Heart right ventricle (tissue), 16 donors: Measurements from ENCODE around the gene ABCA3. TPM values are rescaled to one million over a fixed set of nuclear protein-coding genes. Genes with fewer than 3 reads are reported as not detected.

Source experiments
- ATAC-seq, 8 donors: fragments of 200-7000 bp; cut with Tn5 transposase; one replicate each; pipeline ENCODE4 v1.9.1; 2020; ENCODE audit warnings: mild to moderate bottlenecking in 8 of 8, moderate library complexity in 8 of 8, moderate number of reproducible peaks in 1 of 8
- DNase-seq, 2 donors: peaks; one replicate each; pipeline ENCODE4 v3.0.0-alpha.2; 2020
- H3K27ac ChIP-seq, 10 donors: fragments of 200-600 bp; sonication (generic) in 2 of 10; one replicate each; pipeline versions ENCODE4 v1.5.0 to v1.8.0; 2020 to 2022; ENCODE audit warnings: mild to moderate bottlenecking in 3 of 10
- H3K27me3 ChIP-seq, 7 donors: fragments of 200-600 bp; one replicate each; pipeline ENCODE4 v1.8.0; 2021 to 2022; ENCODE audit warnings: mild to moderate bottlenecking in 2 of 7
- H3K36me3 ChIP-seq, 9 donors: fragments of 200-600 bp; sonication (generic) in 1 of 9; one replicate each; pipeline versions ENCODE4 v1.5.0 to v1.8.0; 2020 to 2022; ENCODE audit warnings: mild to moderate bottlenecking in 2 of 9
- H3K4me1 ChIP-seq, 9 donors: fragments of 200-600 bp; sonication (generic) in 1 of 9; one replicate each; pipeline versions ENCODE4 v1.5.0 to v1.8.0; 2020 to 2022; ENCODE audit warnings: mild to moderate bottlenecking in 4 of 9
- H3K4me3 ChIP-seq, 10 donors: fragments of 200-600 bp; sonication (generic) in 2 of 10; one replicate each; pipeline versions ENCODE4 v1.5.0 to v1.8.0; 2020 to 2022; ENCODE audit warnings: mild to moderate bottlenecking in 7 of 10, moderate library complexity in 2 of 10
- H3K9me3 ChIP-seq, 11 donors: fragments of 200-600 bp in 10 of 11; sonication (generic) in 2 of 11; one replicate each; pipeline versions ENCODE4 v1.5.0 to v1.8.0; 2013 to 2022; ENCODE audit warnings: mild to moderate bottlenecking in 2 of 11, control low read depth in 1 of 11, moderate library complexity in 1 of 11
- WGBS, 2 donors: extraction: QIAGEN DNeasy Blood & Tissue Kit; methylation state at CpG; one replicate each; pipeline ENCODE4 v1.1.7; 2013; ENCODE audit warnings: inconsistent platforms in 1 of 2; 5-methylcytosine and 5-hydroxymethylcytosine counted together
- intact Hi-C, 10 donors: fragments of 100-400 bp; cut with DNase I; formaldehyde crosslinking; loops; one replicate each; pipeline versions ENCODE4 v1.11.1 to v1.14.2; 2022
- polyA plus RNA-seq, 2 donors: library from polyadenylated mRNA; stranded (reverse); fragments of 200-250 nt; gene quantifications; one replicate each; pipeline ENCODE4 v1.2.3, GENCODE V29; 2013
- total RNA-seq, 10 donors: library from RNA; stranded (reverse); fragmentation: NEBNext Ultra II Directional in 3 of 10; extraction: Animal tissue kit (Norgen Biotek cat#: 25700) in 3 of 10; gene quantifications; one replicate each; pipeline versions ENCODE4 v1.2.1 to v1.2.4, GENCODE V29; 2021 to 2023
- TF ChIP-seq, protein P1 (sequence below), 9 donors: fragments of 200-600 bp; sonication (generic) in 2 of 9; IDR thresholded peaks; one replicate each; pipeline versions ENCODE4 v1.5.0 to v1.8.0; 2021 to 2022; ENCODE audit warnings: antibody characterized with exemption in 9 of 9, mild to moderate bottlenecking in 5 of 9, moderate library complexity in 1 of 9
- donor health status: Arrhythmogenic right ventricular cardiomyopathy.
- donor health status: ischemic (EF 13 %, LVEDD 7.1; RV severe dilation, severe dysfunction).
- donor health status: healthy with polysubstance abuse.
- donor health status: DM: no; HTN: yes; CAD: no.
- donor health status: DM: no; HTN: no; CAD: no.
- donor health status: ischemic (EF 25% LVEDD 6.9; RV normal size, moderate dysfunction).
- donor health status: ischemic (EF 25% LVEDD 5.7; RV mildly dilated, moderate dysfunction).
- donor health status: healthy.
- donor health status: DM: yes; HTN: yes; CAD: no.
- donor health status: Ischemic cardiomyopathy.
- donor health status: ischemic (EF 35%, LVEDD 5.7; RV mildly dilated, moderate dysfunction).
- donor health status: nonischemic (EF 11% LVEDD 7.7; RV severe dilation, severe dysfunction).
- donor health status: DM: yes; HTN: yes; CAD: no.
- donor health status: PGD.
- donor health status: ischemic (EF 29% LVEDD 5.4; RV normal size, mild dysfunction).
- donor health status: nonischemic (EF 23%, LVEDD 6.1; RV moderate dilation, normal function).

ABCA3 gene
- total and polyA plus RNA-seq, 12 donors: 4.9 to 12.5 (median 9.2) TPM

GRCh38 chr16:2329532-2329931, 11.0 kb downstream of the ABCA3 start:
- intact Hi-C loops: no loop called here
- no peak overlapping the region for H3K4me3 ChIP-seq
- ATAC-seq (no peak), DNase-seq (no peak)
- H3K27me3 ChIP-seq: no peaks in the 10 kb centered on the region
- H3K4me1 ChIP-seq: no peaks in the 10 kb centered on the region
- H3K27ac ChIP-seq: no peak overlapping the region
- no peaks in the 10 kb centered on the region for H3K9me3 ChIP-seq
- TF ChIP-seq, protein P1, sequence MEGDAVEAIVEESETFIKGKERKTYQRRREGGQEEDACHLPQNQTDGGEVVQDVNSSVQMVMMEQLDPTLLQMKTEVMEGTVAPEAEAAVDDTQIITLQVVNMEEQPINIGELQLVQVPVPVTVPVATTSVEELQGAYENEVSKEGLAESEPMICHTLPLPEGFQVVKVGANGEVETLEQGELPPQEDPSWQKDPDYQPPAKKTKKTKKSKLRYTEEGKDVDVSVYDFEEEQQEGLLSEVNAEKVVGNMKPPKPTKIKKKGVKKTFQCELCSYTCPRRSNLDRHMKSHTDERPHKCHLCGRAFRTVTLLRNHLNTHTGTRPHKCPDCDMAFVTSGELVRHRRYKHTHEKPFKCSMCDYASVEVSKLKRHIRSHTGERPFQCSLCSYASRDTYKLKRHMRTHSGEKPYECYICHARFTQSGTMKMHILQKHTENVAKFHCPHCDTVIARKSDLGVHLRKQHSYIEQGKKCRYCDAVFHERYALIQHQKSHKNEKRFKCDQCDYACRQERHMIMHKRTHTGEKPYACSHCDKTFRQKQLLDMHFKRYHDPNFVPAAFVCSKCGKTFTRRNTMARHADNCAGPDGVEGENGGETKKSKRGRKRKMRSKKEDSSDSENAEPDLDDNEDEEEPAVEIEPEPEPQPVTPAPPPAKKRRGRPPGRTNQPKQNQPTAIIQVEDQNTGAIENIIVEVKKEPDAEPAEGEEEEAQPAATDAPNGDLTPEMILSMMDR (IDR thresholded peaks at IDR 0.05): no peak
- peaks cover 0 to 43% (median 14%) of the 10 kb centered on the region in 9 donors for H3K36me3 ChIP-seq
- WGBS, 2 donors: 87 to 94% methylated on average over 5 of the region's 5 CpGs

DNA sequence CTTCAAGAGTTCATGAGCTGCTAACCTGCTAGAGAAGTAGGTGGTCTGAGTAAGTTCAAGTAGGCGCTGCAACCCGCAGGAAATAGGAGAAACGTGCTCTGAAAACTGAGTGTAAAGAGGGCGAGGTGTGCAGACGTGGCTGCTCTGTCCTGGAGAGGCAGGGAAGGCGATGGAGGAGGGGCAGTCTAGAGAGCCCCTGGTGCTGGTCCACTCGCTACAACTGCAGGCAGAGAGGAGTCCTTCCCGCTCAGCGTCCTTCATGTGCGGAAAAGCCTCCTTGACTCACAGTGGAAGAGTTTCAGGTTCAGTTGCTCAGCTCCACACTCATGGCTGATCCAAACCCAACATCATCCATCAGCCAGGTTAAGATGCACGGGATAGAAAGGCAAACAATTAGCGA, 12.1 kb downstream of the ABCA3 start:
- Histone ChIP-seq H3K4me3 (no peak overlapping the region), H3K9me3 (no peaks in the 10 kb centered on the region), H3K4me1 (no peaks in the 10 kb centered on the region), H3K27me3 (no peaks in the 10 kb centered on the region), H3K36me3 (peaks cover 0 to 54% (median 22%) of the 10 kb centered on the region in 9 donors), H3K27ac (no peak overlapping the region)
- intact Hi-C loops: no loop called here
- WGBS, 2 donors: 87 to 93% methylated on average over 12 of the region's 12 CpGs
- no peak for ATAC-seq
- DNase-seq: no peak
- TF ChIP-seq, protein P1 (IDR thresholded peaks at IDR 0.05): no peak

DNA sequence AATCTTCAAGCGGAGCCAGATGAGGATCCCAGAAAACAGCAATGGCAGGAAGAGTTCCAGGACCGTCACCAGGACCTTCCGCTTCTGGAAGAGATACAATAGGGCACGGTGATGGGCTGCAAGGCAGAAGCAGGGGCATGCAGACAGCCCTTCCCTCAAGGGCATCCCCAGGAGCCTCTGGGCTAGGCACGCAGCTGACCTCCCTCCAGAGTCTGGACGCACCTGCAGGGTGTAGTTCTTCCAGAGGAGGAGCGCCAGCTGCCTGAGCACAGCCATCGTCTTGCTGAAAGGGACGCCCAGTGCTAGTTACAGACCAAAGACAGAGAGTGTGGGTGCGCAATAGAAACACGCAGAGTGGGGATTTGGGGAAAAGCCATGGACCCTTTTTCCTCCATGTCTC, 14.3 kb downstream of the ABCA3 start:
- no peak for DNase-seq
- H3K4me1 ChIP-seq: no peaks in the 10 kb centered on the region
- H3K27ac ChIP-seq: no peak overlapping the region
- no peak overlapping the region for H3K4me3 ChIP-seq
- H3K9me3 ChIP-seq: no peaks in the 10 kb centered on the region
- no peak for ATAC-seq
- no peaks in the 10 kb centered on the region for H3K27me3 ChIP-seq
- H3K36me3 ChIP-seq: peaks cover 0 to 67% (median 23%) of the 10 kb centered on the region in 9 donors
- TF ChIP-seq, protein P1 (IDR thresholded peaks at IDR 0.05): no peak
- intact Hi-C loops: loop anchor here in 1 of 10 donors (2.0 kb wide), 1 partner anchor 27 kb away; no protein-coding TSS in a partner anchor
- WGBS, 2 donors: 95 to 96% methylated on average over 11 of the region's 11 CpGs

GRCh38 chr16:2325791-2326190, 14.7 kb downstream of the ABCA3 start:
- intact Hi-C loops: loop anchor here in 1 of 10 donors (2.0 kb wide), 1 partner anchor 27 kb away; no protein-coding TSS in a partner anchor
- no peaks in the 10 kb centered on the region for H3K9me3 ChIP-seq

More at GRCh38 chr16:2325791-2326190, 14.7 kb downstream of the ABCA3 start:
- H3K27me3 ChIP-seq: no peaks in the 10 kb centered on the region
- H3K36me3 ChIP-seq: peaks cover 0 to 70% (median 23%) of the 10 kb centered on the region in 9 donors
- no peak overlapping the region for H3K27ac ChIP-seq
- no peak overlapping the region for H3K4me3 ChIP-seq
- ATAC-seq (no peak), DNase-seq (no peak)
- H3K4me1 ChIP-seq: no peaks in the 10 kb centered on the region
- TF ChIP-seq, protein P1 (IDR thresholded peaks at IDR 0.05): no peak
- WGBS, 2 donors: 86 to 92% methylated on average over 16 of the region's 16 CpGs
